ENCODE results near the gene ASIC1. TPM values are rescaled to one million over a fixed set of nuclear protein-coding genes. Genes with fewer than 3 reads are reported as not detected.

The ASIC1 gene
- total RNA-seq, 6 experiments from 2014 or later = 1.3 to 2.4 (median 1.6) TPM

DNA sequence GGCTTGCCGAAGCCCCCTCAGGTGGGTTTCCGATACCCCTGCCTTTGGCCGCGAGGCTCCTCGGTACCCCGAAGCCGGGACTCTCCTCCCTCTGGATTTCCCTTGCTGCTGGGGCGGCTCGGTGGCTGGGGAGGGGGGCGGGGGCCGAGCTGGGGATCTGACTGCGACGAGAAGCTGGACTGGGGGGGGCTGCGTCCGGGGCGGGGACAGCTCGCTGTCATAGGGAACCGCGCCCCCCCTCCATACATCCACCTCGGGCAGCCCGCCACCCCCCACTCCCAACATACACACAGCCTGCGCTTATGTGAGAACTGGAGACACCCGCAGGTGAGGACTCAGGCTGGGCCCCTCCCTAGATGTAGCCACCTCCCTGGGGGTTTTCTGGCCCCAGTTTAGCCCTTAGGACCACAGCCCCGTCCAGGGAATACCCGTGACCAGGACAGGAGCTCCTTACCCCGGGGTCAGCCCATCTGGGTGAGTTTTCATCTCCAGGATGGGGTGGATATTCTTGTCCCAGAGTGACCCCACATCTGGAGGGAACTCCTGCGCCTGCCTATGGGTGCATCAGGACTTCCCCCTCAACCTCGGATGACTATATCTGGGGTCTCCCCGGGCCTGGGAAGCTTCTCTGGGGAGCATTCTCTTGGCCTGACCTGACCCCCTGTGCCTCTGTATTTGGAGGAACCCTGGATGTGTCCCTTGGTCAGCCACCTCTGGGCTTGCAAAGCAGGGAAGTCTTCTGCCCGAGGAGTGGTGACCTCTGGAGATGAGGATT lies 687 bp downstream of the ASIC1 start:
- Mint-ChIP-seq H3K27me3 (ENCODE audit: insufficient read depth) (peaks cover 19% of the 10 kb centered on the region), H3K27ac (no peak overlapping the region), H3K4me1 (ENCODE audit: low read depth) (peaks cover 24% of the 10 kb centered on the region), H3K9me3 (no peaks in the 10 kb centered on the region), H3K4me3 (peak overlapping the region; percentile 53), H3K36me3 (ENCODE audit: low read depth) (no peaks in the 10 kb centered on the region)
- TF ChIP-seq, protein P1, sequence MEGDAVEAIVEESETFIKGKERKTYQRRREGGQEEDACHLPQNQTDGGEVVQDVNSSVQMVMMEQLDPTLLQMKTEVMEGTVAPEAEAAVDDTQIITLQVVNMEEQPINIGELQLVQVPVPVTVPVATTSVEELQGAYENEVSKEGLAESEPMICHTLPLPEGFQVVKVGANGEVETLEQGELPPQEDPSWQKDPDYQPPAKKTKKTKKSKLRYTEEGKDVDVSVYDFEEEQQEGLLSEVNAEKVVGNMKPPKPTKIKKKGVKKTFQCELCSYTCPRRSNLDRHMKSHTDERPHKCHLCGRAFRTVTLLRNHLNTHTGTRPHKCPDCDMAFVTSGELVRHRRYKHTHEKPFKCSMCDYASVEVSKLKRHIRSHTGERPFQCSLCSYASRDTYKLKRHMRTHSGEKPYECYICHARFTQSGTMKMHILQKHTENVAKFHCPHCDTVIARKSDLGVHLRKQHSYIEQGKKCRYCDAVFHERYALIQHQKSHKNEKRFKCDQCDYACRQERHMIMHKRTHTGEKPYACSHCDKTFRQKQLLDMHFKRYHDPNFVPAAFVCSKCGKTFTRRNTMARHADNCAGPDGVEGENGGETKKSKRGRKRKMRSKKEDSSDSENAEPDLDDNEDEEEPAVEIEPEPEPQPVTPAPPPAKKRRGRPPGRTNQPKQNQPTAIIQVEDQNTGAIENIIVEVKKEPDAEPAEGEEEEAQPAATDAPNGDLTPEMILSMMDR (IDR thresholded peaks at IDR 0.05) = no peak
- no peak for DNase-seq

DNA sequence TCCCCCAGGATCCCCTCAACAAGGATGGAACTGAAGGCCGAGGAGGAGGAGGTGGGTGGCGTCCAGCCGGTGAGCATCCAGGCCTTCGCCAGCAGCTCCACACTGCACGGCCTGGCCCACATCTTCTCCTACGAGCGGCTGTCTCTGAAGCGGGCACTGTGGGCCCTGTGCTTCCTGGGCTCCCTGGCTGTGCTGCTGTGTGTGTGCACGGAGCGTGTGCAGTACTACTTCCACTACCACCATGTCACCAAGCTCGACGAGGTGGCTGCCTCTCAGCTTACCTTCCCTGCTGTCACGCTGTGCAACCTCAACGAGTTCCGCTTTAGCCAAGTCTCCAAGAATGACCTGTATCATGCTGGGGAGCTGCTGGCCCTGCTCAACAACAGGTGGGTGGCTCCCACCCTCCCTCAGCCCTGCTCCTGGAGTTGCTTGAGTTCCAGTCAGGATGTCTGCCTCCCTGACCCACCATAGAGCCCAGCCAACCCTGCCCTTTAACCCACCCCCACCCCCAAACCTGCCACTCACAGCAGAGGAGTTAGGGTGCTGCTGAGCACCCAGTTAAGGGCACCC lies 1.4 kb downstream of the ASIC1 start:
- peaks cover 21% of the 10 kb centered on the region for H3K27me3 Mint-ChIP-seq (ENCODE audit: insufficient read depth)
- DNase-seq = no peak
- no peak overlapping the region for H3K27ac Mint-ChIP-seq
- H3K4me1 Mint-ChIP-seq (ENCODE audit: low read depth) = peaks cover 24% of the 10 kb centered on the region
- TF ChIP-seq, protein P1 (IDR thresholded peaks at IDR 0.05) = no peak
- H3K9me3 Mint-ChIP-seq = no peaks in the 10 kb centered on the region
- H3K4me3 Mint-ChIP-seq = no peak overlapping the region
- no peaks in the 10 kb centered on the region for H3K36me3 Mint-ChIP-seq (ENCODE audit: low read depth)

DNA sequence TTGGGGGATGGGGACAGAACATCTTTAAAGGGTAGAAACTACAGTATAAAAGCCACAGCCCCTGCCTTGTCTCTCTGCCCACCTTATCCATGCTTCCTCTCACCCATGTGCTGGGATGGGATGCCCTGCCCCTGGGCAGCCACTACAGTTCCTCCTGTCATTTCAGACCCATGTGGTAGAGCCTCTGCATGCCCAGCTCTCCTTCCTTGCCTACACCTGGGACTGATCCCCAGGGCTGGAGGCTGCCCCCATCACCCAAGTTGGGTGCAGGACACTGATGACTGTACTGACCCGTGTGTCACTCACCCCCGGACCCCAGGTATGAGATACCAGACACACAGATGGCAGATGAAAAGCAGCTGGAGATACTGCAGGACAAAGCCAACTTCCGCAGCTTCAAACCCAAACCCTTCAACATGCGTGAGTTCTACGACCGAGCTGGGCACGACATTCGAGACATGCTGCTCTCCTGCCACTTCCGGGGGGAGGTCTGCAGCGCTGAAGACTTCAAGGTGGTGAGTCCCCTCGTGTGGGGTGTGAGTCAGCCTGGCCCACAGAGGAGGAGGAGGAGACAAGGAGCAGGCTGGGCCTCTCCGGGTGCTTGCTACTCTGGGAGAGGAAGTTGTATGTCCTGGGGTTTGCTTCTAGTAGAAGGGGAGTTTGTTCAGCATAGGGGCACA lies 2.2 kb downstream of the ASIC1 start:
- peaks cover 24% of the 10 kb centered on the region for H3K4me1 Mint-ChIP-seq (ENCODE audit: low read depth)
- peaks cover 21% of the 10 kb centered on the region for H3K27me3 Mint-ChIP-seq (ENCODE audit: insufficient read depth)
- no peak overlapping the region for H3K27ac Mint-ChIP-seq
- no peaks in the 10 kb centered on the region for H3K9me3 Mint-ChIP-seq
- no peak for DNase-seq
- TF ChIP-seq, protein P1 (IDR thresholded peaks at IDR 0.05) = no peak
- H3K36me3 Mint-ChIP-seq (ENCODE audit: low read depth) = no peaks in the 10 kb centered on the region
- no peak overlapping the region for H3K4me3 Mint-ChIP-seq

DNA sequence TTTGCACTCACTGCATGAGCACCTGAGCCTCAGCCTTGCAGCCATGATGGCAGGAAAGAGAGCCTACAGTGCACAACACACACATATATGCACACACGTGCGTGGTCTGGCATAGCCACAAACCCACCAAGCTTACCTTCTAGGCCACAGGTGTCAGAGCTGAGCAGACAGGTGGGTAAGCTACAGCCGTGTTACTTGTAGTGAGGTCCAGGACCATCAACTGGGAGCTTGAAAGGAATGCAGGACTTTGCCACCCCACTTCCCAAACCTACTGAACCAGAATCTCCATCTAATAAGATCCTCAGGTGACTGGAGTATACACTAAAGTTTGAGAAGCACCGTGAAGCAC lies 2.7 kb downstream of the ASIC1 start:
- Mint-ChIP-seq H3K4me1 (ENCODE audit: low read depth) (peaks cover 24% of the 10 kb centered on the region), H3K27ac (no peak overlapping the region), H3K36me3 (ENCODE audit: low read depth) (no peaks in the 10 kb centered on the region), H3K27me3 (ENCODE audit: insufficient read depth) (peaks cover 21% of the 10 kb centered on the region), H3K4me3 (no peak overlapping the region), H3K9me3 (no peaks in the 10 kb centered on the region)
- TF ChIP-seq, protein P1 (IDR thresholded peaks at IDR 0.05) = no peak
- DNase-seq = no peak

DNA sequence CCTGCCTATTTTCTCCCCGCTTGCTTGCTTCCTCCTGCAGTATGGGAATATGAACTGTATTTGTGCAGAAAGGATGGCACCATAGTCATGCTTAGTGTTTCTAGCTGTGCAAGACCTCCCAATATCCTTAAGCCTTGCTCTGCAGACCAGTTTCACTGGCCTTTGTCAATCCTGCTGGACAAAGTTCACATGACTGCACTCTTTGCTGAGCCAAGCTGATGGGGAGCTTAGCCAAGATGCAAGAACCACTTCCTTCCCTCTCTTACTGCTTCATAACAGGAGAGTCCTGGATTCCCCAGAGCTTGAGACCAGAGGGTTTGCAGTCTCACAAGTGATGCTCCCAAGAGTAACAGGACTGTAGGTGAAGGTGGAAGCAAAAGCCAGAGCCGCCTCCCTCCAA lies 3.8 kb downstream of the ASIC1 start:
- H3K4me3 Mint-ChIP-seq = no peak overlapping the region
- H3K27ac Mint-ChIP-seq = no peak overlapping the region
- peaks cover 18% of the 10 kb centered on the region for H3K4me1 Mint-ChIP-seq (ENCODE audit: low read depth)
- H3K27me3 Mint-ChIP-seq (ENCODE audit: insufficient read depth) = peaks cover 17% of the 10 kb centered on the region
- TF ChIP-seq, protein P1 (IDR thresholded peaks at IDR 0.05) = no peak
- H3K36me3 Mint-ChIP-seq (ENCODE audit: low read depth) = no peaks in the 10 kb centered on the region
- no peaks in the 10 kb centered on the region for H3K9me3 Mint-ChIP-seq
- no peak for DNase-seq

Measured in HFFc6 (cell line).